GM18499 (cell line): Measurements from ENCODE around the gene CRYBA2.

ENCODE experiments used
- ATAC-seq: cut with Tn5 transposase; IDR thresholded peaks from one replicate; pipeline ENCODE4 v1.9.1; 2021; ENCODE audit warnings: moderate number of reproducible peaks; ENCODE audit not compliant: insufficient read depth, unreplicated experiment

The CRYBA2 gene

DNA sequence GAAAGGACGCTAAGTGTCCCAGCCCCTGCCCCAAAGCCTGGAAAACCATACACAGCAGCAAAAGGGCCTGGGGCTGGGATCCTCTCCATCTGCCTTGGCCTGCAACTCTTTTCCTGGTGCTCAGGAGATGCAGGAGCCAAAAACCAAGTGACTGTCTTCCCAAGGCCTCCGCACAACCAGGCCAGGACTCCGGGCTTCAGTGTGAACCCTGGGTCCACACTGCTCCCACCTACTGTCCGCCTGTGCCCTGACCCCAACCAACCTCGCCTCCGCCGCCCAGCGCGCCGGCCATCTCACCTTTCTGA lies 9.3 kb downstream of the CRYBA2 start:
- ATAC-seq, result no peak

DNA sequence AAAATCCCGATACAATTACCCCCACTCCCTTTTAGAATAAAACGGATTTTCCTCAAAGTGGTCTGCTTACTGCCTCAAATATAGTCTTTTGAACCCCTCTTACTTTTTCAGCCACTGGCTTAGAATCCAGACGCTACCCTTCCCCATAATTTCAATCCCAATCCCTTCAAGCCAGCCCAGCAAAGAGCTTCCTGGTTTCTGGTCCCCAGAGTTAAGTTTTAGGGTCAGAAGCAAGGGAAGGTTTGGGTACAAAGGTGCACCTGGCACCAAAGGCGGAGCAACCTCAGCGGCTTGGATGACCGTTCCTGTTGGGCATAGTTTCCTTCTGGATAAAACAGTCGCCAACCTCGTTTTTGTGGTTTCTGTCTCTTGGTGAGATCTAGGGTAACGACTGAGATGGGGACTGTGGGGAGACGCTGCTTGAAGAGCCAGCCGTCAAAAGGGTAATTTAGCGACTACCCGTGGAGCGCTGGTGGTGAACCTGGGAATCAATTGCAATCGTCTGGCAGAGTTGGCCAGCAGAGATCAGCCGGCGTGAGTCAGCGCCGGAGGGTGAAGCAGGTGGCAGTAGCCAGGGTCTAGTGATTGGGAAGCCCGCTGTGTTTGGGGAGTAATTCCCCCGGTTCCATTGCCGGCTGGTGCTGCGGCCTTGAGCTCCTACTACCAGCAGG lies 9.8 kb downstream of the CRYBA2 start:
- ATAC-seq, result no peak

DNA sequence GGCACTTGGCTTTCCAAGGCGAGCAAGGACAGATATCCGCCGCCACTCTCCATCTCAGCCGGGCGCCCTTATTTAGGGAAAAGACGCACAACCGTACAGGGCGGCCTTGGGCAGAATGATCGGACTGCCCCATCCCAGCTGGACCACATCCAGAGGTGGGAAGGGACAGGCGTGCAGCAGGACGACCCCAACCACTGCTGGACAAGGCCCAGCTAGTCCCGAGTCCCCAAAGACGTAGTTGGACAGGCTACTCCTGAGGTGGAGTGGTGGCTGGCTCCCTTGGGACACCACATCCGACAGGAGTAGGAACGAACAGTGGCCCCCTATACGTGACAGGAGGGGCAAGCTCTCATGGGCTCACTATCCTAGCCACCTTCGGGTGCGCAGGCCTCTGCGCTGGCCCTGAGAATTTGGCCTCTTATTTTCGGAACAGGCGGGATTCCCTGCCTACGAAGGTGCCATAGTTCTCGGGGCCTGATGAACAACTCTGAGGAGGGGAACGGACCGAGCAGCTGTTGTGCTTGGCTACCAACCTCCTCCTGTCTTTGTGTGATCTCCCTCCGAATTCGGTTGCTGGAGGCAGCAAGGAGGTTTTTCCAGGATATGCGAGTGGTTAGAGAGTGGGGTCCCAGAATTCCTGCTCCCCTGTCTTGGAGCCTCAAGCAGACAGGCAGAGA lies 10.5 kb downstream of the CRYBA2 start:
- ATAC-seq, result no peak

DNA sequence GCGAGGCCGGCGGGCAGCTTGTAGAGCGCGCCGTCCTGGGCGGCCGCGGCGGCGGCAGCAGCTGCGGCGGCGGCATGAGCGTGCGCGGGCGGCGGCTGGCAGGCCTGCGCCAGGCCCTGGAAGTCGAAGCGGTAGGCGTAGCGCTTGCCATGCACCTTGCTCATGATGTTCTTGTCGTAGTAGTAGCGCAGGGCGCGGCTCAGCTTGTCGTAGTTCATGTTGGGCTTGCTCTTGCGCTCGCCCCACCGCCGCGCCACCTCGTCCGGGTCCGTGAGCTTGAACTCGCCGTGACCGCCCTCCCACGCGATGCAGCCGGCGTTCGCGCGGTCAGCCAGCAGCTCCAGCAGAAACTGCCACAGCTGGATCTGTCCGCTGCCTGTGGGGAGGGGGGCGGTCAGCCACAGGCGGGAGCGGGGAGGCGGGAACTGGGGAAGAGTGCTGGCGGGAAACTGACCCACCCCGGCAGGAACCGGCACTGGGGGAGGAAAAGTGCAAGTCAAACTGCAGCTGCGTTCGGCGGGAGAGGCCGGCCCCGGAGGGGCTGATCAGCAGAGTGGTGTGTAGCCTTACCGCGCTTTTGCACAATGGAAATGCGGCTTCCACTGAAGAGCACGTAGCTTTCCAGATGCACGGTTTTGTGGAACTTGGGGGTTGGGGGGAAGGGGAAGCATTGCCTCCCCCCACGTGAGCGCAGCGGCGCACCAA lies 11.2 kb downstream of the CRYBA2 start:
- ATAC-seq, result no peak

DNA sequence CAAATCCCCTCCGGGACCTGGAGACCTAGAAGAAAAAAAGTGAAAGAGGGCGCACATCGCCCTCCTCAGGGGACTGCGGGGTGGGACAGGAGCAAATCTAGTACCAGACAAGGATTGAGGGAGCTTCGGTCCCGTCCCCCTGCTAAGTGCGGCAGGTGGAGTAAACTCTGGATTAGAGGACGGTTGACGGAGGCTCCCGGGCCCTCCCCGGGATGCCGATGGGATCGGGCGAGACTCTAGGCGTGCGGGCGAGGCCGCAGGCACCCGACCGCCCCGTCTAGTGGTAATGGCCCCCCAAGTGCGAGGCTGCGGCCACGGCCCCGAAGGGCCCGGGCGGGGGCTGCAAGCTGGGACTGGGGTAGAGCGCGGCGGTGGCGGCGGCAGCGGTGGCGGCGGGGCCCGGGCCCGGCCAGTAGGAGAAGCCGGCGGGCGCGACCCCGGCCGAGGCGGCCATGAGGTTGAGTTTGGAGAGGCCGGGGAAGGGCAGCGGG lies 11.8 kb downstream of the CRYBA2 start:
- no peak for ATAC-seq

DNA sequence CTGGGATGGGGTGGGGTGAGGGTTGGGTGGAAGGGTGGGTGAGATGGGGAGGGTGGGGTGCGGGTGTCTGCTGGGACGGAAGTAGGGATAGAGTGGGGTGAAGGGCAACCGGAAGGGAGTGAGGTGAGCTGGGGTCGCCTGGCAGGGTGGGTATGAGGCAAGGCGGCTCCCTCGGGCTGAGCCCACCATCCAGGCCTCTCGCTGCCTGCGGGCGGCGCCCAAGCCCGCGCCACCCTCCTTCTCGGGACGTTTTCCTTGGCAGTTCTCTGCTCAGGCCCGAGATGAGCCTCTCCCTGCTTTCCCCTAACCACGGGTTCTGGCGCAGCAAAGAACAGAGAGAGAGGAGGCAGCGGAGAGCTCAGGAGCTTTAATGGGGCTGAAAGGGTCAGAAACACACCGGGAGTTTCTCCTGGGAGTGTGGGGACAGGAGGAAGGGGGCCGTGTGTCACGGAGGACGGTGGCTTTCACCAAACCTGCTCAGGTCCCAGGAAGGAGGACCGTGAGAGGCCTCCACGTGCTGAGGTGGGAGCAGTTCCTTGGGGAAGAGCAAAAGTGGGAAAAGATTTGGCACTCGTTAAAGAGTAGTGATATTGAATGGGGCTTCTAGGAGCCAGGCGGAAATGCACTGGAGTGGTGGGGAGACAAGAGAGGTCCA lies 12.4 kb downstream of the CRYBA2 start:
- no peak for ATAC-seq

DNA sequence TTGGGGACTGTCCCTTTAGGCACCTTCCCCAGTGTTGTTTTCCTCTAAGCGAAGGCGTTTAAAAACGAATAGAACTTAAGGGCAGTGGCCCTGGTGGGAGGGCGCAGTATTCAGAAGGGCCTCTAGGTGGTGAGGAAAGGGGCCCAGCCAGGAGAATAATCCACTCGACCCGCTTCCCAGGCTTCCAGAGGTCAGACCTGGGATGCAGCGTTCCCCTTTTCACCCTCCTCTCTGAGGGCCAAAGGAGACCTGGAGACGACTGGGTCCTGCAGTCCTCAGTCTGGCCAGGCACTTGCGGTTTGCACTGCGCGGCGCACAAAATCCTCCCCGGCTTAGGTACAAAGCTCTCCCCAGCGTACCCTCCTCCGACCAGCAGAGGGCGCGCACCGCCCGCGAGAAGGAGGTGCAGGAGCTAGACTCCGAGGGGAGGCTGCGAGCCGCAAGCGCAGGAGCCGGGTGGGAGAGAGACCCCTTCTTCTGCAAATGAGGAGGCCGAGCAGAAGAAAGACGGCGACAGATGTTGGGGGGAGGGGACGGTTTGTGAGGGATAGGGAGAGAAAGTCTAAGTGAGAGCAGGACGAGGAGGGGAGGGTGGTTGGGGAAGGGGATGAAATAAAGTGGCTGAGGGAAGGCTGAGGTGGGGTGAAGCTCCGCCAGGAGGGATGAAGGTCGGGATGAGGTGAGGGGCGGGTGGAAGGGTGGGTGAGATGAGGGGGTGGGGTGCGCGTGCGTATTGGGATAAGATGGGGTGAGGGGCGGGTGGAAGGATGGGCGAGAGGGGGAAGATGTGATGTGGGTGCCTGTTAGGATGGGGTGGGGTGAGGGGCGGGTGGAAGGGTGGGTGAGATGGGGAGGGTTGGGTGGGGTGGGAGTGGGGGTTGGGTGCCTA lies 13.1 kb downstream of the CRYBA2 start:
- peak; percentile 57 for ATAC-seq

DNA sequence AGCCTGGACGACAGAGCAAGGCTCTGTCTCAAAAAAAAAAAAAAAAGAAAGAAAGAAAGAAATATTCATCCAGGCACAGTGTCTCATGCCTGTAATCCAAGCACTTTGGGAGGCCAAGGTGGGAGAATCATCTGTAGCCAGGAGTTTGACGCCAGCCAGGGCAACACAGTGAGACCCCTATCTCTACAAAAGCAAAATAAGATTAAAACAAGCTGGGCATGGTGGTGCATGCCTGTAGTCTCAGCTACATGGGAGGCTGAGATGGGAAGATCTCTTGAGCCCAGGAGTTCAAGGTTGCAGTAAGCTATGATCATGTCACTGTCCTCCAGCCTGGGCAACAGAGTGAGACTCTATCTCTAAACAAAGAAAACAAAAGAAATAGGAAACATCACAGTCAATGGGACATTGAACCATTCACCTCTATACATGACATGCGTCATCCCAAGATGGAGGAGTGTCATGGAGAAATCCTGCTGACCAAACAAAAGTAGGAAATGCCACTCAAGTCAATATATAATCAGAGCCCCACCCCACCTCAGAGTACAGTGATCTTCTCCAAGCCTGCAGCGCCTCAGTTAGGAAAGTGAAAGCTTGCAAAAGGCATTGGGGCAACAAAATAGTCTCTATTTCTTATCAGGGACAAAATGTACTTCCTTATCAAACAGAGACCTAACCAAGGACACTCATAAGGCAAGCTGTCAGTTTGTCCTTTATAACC lies 18.0 kb downstream of the CRYBA2 start:
- no peak for ATAC-seq

DNA sequence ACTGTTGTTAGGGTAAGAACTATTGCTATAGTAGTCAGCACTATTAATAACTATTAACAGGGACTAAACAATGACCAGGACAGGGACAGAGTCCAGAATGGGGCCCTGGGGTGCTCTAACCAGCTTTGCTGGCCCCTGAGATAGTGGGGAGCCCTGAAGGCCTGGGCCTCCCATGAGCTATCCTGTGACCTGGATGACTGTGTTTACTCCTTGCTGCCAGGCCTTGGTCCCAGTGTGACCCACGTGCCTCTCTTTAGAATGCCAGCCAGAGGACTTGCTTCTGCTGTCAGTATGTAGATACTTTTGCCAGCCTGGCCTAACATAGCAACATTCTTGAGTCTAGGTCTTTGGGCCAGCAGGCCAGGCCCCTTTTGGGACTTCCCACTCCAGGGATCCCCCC lies 22.3 kb downstream of the CRYBA2 start:
- no peak for ATAC-seq

DNA sequence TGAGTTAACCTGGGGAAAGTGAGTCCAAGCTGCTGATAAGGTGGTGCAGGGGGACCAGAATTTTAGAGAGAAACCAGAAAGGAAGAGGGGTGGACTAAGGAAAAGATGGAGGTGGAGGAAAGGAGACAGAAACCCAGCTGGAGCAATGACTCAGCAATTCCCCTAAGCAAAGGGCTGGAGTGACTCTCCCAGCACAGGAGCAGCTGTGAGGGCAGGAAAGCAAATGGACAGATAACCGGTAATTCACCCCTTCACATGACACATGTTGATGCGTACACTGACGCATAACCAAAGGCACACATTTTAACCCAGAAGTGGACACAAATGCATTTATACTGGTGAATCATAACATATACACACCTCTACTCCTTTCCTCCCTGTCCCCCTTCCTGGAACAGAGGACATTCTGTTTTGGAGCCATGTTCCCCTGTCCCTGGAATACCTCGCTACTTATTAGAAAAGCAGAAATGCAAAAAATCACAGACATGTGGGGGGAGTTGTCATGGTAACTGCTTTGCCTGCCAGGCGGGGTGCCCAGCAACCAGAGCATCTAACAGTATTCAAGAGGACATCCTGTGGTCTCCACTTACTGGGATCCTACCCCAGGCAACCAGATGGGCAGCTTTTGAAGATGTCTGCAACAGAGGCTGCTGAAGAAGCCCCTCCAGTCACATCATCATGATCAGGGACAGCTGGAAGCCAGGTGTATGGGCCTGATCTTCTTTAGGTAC lies 29.0 kb downstream of the CRYBA2 start:
- no peak for ATAC-seq

DNA sequence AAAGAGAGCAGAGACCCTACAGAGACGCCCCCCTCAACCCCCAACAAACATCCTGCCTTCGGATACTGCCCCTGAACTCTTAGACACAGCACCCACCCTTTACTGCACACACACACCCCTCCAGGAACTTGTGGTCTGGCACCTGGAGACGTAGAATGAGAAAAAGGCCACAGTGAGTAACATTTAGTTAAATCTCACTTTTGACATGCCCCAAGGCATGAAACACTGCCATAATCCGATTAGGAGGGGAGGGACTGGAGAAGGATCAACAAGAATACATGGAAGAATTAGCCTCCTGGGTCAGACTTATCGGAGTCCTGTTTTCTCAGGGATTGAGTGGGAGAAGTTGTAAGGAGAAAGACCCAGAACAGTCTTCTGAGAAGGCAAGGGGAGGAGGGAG lies 29.6 kb downstream of the CRYBA2 start:
- no peak for ATAC-seq

DNA sequence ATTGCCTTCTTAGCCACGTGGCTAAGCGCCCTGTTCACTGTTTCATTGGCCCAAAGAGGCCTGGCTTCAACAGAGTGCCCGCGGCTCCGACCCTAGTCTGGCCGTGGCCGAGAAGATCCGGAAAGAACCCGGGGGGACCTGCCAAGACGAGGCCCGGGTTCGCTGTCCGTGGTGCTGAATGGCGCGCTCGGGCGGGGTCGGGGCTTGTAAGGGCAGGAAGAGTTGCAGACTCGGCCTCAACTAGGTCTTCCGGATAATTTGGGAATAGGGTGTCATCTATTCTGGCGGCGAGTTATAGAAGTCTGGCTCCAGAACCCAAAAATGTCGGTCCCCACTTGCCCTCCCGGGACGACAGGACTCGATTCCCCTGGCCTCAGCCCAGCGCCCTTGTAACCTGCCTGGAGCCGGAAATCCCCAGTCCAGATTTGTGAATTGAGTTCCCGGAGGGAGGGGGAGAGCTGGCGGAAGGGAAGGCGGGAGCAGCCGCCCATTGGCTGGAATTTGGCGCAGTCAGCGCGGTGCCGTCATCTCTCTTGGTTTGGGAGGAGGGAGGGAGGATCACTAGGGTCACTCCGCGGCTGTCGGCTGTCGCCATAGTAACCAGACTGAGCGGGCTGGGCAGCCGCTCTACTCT lies 30.2 kb downstream of the CRYBA2 start:
- ATAC-seq, result no peak

DNA sequence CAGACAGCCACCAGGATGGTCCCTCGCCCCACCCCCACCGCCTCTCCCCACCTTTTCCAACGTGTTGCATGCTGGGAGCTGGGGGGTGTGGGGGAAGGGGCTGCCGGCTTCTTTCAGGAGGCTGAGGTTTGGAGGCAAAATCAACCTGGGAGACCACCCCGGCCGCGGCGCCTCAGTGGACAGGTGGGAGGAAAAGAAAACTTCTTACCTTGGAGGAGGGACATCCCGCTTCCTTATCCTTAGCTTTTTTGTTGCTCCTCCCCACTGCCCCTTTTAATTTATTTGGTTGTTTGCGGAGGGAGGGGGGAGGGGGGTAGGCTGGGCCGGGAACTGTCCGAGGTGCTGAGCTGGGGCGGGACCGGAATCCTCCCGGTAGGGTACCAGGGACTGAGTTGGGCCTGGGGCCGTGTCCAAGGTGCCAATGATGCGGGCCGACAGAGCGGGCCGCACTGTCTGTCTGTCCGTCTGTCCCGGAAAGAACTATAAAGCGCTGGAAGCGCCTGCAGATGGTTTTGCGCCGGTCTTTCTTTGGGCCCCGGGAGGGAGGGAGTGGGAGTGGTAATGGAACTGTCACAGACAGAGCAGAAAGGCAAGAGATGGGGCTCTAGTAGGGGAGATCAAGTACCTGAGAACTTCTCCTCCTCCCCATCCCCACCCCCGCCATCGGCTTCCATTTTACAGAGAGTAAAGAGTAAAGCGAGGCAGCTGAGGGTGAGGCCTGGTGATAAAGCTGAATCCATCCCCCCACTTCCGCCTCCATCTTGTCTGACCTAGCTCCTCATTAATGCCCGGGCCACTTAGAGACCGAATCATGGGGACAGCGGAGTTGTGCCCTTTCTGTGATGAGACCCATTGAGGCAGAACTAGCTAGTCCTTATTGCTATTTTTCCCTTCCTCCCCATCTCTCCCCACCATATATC lies 31.3 kb downstream of the CRYBA2 start:
- ATAC-seq, result no peak

DNA sequence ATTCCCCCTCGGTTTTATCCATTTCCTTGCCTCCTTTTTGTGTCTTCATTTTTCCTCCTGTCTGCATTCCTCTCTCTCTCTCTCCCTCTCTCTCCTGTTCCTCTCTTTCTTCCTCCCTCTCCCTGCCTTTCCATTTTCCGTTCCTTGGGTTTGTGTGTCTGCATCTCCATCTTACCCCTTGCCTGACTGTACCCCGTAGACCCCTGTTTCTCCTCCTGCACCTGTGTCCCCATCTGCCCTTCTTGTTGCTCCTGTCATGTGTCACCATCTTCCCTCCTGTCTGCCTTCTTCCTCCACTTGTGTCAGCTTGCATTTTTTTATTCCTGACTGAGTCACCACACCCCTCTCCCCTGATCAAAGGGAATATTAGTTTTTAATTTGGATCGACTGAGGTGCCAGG lies 32.0 kb downstream of the CRYBA2 start:
- ATAC-seq, result no peak

DNA sequence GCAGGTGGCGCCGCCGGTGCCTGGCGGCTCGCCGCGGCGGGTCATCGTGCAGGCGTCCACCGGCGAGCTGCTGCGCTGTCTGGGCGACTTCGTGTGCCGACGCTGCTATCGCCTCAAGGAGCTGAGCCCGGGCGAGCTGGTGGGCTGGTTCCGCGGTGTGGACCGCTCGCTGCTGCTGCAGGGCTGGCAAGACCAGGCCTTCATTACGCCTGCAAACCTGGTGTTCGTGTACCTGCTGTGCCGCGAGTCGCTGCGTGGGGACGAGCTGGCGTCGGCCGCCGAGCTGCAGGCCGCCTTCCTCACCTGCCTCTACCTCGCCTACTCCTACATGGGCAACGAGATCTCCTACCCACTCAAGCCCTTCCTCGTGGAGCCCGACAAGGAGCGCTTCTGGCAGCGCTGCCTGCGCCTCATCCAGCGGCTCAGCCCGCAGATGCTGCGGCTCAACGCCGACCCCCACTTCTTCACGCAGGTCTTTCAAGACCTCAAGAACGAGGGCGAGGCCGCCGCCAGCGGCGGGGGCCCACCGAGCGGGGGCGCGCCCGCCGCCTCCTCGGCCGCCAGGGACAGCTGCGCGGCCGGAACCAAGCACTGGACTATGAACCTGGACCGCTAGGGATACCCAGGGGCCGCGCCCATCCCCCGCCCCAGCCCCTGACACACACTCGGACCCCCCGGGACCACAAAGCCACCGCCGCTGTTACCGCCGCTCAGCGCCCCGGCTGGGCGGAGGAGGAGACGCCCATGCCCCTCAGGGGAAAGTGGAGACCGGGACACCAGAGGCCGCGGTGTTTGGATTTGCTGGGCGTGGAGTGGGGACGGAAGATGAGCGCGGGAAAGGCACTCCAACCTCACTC lies 32.7 kb downstream of the CRYBA2 start:
- ATAC-seq, result no peak

DNA sequence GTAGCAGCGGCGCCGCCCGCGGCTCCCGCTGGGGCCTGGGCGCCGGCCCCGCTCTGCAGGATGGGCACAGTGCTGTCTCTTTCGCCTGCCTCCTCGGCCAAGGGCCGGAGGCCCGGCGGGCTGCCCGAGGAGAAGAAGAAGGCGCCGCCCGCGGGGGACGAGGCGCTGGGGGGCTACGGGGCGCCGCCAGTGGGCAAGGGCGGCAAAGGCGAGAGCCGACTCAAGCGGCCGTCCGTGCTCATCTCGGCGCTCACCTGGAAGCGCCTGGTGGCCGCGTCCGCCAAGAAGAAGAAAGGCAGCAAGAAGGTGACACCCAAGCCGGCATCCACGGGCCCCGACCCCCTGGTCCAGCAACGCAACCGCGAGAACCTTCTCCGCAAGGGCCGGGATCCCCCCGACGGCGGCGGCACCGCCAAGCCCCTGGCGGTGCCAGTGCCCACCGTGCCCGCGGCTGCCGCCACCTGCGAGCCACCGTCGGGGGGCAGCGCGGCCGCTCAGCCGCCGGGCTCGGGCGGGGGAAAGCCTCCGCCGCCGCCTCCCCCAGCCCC lies 33.4 kb downstream of the CRYBA2 start:
- ATAC-seq, result peak; percentile 13
